Suprapubic skin (tissue), 4 donors: ENCODE measurements around the gene OCSTAMP.

Source experiments
- CTCF ChIP-seq, 2 donors: fragments of 200-600 bp in 1 of 2; fragments of 450-650 bp in 1 of 2; sonication (generic) in 1 of 2; IDR thresholded peaks; one replicate each; pipeline ENCODE4 v1.5.1; 2016 to 2019; ENCODE audit warnings: antibody characterized with exemption in 2 of 2, mild to moderate bottlenecking in 1 of 2, moderate library complexity in 1 of 2
- EP300 ChIP-seq: sonication (generic); formaldehyde crosslinking; IDR thresholded peaks from one replicate; pipeline ENCODE4 v1.6.1; 2017; ENCODE audit warnings: antibody characterized with exemption
- POLR2AphosphoS5 ChIP-seq, 3 donors: sonication (generic); formaldehyde crosslinking; IDR thresholded peaks; one replicate each; pipeline ENCODE4 v1.6.1; 2017; ENCODE audit warnings: antibody characterized with exemption in 3 of 3

GRCh38 chr20:46550461-46550860 lies at the start of gene OCSTAMP:
- TF ChIP-seq CTCF (IDR thresholded peaks at IDR 0.05), result no peak
- TF ChIP-seq POLR2AphosphoS5 (IDR thresholded peaks at IDR 0.05), result no peak
- no peak for TF ChIP-seq EP300
